Lower leg skin (tissue), 3 donors: ENCODE measurements around the gene G6PC1.

ENCODE experiments used
- CTCF ChIP-seq, 3 donors: fragments of 450-650 bp; IDR thresholded peaks; one replicate each; pipeline ENCODE4 v1.5.1; 2016; ENCODE audit warnings: antibody characterized with exemption in 3 of 3, mild to moderate bottlenecking in 3 of 3, moderate library complexity in 2 of 3
- POLR2A ChIP-seq, 2 donors: fragments of 450-650 bp; IDR thresholded peaks; one replicate each; pipeline ENCODE4 v1.6.1; 2016 to 2017; ENCODE audit warnings: antibody characterized with exemption in 2 of 2, mild to moderate bottlenecking in 1 of 2, moderate library complexity in 1 of 2

GRCh38 chr17:42886283-42887176, 14.1 kb upstream of the G6PC1 start:
- TF ChIP-seq CTCF (IDR thresholded peaks at IDR 0.05) (no peak), POLR2A (IDR thresholded peaks at IDR 0.05) (no peak)
